ENCODE results near the gene SZT2.
A peak's percentile ranks its signal among the peaks of the same experiment; 100 is the strongest.
"Not testable (repeated sequence)": the region's sequence is repeated elsewhere in the genome, so short reads cannot be mapped to it uniquely, and the experiment has no call there.

Gene SZT2

DNA sequence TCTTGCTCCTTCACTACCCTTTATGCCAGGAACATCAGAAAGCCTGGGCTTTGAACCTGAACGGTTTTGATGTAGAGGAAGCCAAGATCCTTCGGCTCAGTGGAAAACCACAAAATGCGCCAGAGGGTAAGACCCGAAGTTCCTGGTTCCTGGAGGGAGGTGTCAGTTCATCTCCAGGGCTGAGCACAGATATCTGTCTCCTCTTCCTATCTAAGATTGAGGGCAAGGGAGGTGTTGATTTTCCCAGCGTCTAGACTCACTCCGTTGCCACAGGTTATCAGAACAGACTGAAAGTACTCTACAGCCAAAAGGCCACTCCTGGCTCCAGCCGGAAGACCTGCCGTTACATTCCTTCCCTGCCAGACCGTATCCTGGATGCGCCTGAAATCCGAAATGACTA is 30.0 kb upstream of the SZT2 start:
- DNase-seq (ENCODE audit: low read depth), result no peak
- peak overlapping the region; percentile 63 for H3K4me3 ChIP-seq (ENCODE audit: low read depth, low read length)

DNA sequence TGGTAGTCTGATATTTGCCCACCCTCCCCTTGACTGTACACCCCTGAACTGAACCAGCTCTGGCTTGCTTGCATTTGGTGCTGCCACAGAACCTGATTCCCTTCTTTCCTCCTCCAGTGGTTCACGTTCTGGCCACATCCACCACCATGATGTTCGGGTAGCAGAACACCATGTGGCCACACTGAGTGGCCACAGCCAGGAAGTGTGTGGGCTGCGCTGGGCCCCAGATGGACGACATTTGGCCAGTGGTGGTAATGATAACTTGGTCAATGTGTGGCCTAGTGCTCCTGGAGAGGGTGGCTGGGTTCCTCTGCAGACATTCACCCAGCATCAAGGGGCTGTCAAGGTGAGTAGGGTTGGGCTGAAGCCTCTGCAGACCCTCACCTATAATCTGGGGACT is 29.1 kb upstream of the SZT2 start:
- no peak for DNase-seq (ENCODE audit: low read depth)
- H3K4me3 ChIP-seq (ENCODE audit: low read depth, low read length), result no peak overlapping the region

DNA sequence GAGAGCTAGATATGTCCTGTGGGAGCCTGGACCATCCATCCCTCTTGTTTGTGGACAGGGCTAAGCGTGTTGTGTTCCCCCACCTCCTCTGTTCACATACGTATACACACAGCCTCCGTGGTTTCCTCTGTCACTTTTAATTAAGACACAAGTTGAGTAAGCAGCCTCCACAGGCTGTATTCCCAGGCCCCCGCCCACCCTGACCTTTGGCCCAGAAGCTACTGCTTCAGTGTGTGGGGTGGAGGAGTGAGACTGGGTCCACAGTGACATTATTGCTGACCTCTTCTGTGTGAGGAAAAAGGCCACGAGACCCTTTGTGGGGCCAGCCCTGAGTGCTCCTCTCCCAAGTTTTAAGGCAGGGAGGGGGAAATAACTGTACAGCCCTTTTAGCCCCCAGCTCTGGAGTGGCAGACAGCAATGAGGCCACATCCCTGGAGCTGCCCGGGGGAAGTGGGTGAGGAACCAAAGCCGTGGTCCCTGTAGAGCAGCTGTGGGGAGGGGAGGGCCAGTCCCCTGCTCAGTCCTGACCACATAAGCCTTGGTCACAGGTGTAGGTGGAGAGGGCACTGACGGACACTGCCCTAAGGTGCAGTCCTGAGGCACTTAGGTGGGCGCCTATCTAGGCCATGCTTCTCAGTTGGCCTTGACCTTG is 26.3 kb upstream of the SZT2 start:
- DNase-seq (ENCODE audit: low read depth), result no peak
- no peak overlapping the region for H3K4me3 ChIP-seq (ENCODE audit: low read depth, low read length)

DNA sequence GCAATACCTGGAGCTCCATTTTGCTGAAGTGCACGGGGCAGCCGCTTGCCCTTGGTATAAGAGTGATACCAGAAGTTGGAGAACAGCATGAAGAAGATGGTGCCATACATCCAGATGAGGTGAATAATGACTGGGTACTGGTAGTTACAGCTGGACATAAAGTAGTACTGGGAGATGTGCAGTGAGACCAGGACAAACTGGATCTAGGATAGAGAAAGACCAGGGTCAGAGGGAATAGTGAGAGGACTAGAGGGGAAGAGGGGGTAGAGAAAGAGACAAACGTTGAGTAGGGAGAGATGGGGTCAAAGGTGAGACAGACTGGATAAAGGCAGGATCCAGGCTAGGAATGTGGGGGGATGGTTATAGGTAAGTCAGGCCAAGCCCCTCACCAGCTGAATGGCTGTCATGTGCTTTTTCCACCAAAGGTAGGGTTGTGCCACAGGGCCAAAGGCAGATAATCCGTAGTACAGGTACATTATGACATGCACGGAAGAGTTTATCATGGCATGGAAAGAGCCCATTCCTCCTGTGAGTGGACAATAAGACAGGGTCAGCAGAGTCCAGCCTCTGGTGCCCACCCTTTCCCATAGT is 25.7 kb upstream of the SZT2 start:
- H3K4me3 ChIP-seq (ENCODE audit: low read depth, low read length), result no peak overlapping the region
- DNase-seq (ENCODE audit: low read depth), result no peak

DNA sequence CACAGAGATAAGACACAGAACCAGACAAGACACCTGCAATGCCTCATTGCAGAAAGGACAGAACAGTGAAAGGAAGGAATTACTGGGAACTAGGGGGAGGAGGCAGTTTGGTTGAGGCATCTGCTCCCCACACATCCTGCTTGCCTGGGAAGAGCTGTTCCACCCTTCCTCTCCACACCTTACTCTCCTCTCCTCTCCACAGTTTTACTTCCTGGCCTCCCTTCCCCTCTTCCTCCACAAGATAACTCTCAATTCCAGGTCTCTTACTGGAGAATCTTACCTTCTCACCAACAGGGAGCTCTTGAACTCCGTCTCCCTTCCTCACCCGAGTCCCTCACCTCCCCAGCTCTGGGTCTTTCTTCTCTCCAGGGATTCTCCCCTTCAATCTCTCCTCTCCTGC is 24.0 kb upstream of the SZT2 start:
- DNase-seq (ENCODE audit: low read depth), result no peak
- no peak overlapping the region for H3K4me3 ChIP-seq (ENCODE audit: low read depth, low read length)

DNA sequence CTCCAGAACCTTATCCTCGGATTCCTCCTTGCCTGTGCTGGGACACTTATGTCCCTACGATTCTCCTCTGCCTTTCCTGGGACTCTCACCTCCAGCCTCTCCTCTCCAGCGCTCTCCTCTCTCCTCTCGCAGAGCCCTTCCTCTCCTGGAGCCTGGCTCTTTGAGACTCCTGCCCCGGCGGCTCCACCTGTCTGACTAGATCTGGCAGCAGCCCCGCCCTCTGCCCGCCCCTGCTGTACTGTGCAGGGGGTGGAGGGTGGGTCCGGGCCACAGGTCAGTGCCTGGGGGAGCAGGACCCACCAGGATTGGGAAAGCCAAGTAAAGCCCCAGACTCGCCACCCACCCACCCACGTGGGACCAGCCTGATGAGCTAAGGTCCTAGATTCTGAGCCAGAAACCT is 23.5 kb upstream of the SZT2 start:
- peak overlapping the region; percentile 84 for H3K4me3 ChIP-seq (ENCODE audit: low read depth, low read length)
- no peak for DNase-seq (ENCODE audit: low read depth)

DNA sequence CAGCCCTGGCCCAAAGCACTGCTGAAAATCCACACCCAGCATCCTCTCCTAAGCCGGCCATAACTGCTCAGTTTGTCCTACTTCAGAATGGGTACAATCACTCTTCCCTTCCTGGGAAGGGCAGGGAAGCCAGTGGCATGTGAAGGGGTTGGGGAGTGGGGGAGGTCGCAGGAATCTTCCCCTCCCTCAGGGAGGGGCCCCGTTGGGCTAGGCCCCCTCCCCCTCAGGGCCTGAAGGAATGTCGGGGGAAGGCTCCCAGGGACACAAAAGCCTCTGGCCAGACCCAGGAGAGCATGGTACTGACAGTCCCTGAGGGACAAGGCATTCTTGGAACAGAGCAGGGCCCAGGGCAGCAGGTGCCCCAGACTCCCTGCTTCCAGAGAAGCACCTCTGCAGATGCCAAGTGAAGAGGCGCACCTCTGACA is 23.1 kb upstream of the SZT2 start:
- H3K4me3 ChIP-seq (ENCODE audit: low read depth, low read length), result peak overlapping the region; percentile 84
- DNase-seq (ENCODE audit: low read depth), result no peak

DNA sequence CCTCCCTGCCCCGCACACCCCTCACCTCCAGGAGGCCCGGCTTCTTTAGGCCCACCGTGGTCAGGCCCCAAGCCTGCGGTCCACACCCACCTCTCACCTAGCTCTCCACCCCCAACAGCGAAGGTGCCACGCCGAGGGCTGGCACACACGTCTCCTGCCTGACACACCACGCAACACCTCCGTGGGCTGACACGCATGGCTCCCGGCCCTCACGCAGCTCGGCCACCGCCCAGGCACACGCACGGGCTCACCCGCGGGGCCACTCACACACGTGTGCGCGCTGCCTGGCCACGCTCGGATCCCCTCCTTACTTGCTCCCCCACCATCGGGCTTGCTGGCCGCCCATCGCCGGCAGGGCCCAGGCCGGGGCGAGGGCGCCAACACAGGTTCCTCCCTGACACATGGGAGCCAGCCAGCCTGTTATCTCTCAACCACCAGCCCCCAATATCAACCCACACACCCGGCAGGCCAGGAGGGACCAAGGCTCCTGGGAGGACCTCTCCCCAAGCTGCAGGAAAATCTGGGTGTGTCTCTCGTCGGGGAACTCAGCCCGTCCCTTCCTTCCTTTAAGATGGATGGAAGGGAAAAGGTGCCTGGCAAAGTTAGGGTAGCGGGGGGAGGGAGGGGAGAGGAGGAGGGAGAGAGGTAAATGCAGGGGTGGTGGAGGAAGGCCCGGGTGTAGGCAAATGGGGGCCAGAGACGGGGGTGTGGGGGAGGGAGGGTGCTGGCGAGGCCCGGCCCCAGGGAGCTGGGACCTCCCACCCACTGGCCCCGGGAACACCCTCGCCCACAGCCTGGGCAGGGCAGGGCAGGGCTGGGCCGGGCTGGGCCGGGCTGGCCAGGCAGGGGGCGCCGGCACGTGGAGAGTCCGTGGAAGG is 22.4 kb upstream of the SZT2 start:
- peak overlapping the region; percentile 84 for H3K4me3 ChIP-seq (ENCODE audit: low read depth, low read length)
- DNase-seq (ENCODE audit: low read depth), result no peak

DNA sequence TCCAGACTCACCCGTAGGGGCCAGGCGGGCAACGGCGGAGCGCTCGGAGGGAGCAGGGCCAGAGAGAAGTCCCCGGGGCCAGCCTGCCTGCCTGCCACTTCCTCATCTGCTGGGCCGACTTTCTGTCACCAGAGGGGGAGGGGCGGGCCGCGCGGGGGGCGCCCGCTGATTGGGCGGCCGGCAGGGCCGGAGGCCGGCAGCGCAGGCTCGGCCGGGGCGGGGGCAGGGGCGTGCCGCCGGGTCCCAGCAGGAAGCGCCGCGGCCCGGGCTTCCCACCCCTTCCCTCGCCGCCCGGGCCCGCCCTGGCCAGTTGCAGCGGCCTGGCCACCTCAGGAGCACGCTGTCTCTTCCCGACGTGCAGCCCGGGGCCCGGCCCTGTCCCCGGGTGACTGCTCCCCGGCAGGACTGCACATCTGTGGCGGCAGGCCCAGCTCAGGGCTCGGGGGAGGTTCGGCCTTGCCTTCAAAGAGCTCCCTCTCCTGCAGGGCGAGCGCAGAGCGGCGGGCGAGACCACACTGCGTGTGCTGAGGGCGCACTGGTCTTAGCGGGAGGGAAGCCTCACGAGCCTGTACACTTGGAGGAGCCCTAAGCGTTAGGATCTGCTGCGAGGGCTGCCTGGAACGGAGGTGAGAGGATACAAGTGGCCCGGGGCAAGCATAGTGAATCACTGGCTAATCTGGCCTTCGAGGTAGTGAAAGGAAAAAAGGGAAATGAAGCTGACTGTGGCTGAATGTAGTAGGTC is 21.6 kb upstream of the SZT2 start, which contains the start of gene ELOVL1:
Gene ELOVL1, minus strand, starts transcription at position 108 of the 742 bp plus-strand sequence. CDS start 2,402 bp downstream, outside the sequence.
- H3K4me3 ChIP-seq (ENCODE audit: low read depth, low read length), result peak within 1 kb of the TSS; percentile 84
- DNase-seq (ENCODE audit: low read depth), result peak; percentile 54

DNA sequence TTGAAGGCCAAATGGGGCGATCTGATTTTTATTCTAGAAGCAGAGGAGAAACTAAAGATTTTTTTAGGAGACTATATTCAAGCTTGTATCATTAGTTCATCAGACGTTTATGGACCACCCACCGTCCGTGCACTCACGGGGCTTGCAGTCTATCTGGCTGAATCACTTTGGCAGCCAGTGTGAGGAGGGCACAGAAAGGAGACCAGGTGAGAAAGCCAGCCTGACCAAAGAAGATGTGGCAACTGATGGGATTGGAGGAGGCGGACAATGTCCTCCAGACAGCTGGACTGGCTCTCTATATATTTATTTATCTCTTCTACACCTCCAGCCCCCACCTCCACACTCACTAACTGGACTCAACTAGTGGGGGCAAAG is 21.1 kb upstream of the SZT2 start:
- peak overlapping the region; percentile 84 for H3K4me3 ChIP-seq (ENCODE audit: low read depth, low read length)
- no peak for DNase-seq (ENCODE audit: low read depth)

DNA sequence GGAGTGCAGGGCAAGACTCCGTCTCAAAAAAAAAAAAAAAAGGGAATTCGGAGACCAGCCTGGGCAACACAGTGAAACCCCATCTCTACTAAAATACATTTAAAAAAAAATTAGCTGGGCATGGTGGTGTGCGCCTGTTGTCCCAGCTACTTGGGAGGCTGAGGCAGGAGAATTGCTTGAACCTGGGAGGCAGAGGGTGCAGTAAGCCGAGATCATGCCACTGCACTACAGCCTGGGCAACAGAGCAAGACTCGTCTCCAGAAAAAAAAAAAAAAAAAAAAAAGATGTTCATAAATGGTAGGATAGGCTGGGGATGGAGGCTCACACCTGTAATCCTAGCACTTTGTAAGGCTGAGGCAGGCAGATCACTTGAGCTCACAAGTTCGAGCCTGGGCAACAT is 19.9 kb upstream of the SZT2 start:
- not testable (repeated sequence) for H3K4me3 ChIP-seq (ENCODE audit: low read depth, low read length); DNase-seq (ENCODE audit: low read depth)

DNA sequence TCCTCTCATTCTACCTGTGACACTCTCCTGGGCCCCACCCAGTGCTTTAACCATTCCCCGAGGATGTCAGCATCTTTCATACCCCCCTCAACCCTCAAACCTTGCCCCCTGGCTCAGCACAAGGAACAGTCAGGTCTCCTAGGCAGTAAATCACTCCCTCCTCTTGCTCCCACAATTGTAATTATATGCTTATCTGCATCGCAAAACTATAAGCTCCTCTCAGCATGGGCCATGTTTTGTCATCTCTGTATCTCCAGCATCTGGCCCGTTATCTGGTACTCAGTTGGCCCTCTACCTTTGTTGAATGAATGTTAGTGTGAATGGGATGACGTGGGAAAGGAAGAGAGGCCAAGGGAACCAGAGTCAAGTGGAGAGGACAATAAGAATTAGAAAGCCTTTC is 19.1 kb upstream of the SZT2 start:
- H3K4me3 ChIP-seq (ENCODE audit: low read depth, low read length), result no peak overlapping the region
- no peak for DNase-seq (ENCODE audit: low read depth)

DNA sequence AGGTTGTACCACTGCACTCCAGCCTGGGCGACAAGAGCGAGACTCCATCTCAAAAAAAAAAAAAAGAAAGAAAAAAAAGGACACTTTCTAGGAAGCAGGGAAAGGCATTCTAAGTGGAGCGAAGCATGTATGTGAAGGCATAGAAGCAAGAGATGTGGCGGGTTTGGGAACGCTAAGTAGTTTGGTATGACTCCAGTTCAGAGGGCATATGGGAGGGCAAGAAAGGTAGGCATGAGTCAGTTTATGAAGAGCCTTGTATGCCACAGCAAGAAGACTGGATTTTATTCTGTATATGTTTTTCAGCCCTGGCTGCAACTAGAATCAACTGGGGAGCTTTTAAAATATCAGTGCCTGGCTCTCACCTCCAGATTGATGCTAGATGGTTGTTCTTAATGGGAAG is 17.5 kb upstream of the SZT2 start:
- DNase-seq (ENCODE audit: low read depth), result no peak
- H3K4me3 ChIP-seq (ENCODE audit: low read depth, low read length), result no peak overlapping the region

DNA sequence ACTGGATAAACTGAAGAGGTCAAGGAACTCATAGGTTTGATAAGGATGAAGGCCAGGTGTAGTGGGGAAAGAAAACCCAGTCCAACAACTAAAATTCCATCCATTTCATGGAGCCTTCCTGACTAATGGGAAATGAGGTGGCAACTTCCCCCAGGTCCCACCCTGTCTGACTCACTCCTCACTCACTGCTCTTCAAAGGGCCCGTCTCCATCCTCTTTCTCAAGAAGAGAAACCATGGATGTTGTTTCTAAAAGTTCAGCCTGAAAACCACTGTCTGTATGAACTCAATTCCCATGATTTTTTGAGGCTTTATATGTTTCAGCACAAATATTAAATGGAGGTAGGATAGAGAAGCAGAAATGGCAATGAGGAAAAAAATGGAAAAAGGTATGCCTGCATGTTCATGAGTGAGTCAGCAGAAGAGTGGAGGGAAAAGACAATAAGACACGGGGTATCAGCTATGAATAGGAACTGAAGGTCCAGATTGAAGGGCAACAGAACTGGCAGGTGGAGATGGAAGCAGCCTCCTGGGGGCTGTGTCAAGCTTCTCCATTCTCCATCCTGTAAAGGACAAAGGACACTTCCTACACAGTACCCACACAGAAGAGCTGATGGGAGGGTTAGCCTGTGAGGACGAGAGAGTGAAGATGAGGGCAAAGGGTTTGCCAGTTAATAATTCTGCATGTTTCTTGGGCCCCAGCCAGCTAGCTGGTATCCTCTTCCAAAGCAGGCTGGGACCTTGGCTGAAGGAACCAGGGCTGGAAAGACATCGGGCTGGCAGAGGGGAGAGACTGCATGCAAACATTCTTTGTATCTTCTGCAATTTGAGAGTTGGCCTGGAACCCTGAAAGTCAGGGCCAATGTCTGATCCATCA is 16.4 kb upstream of the SZT2 start:
- no peak overlapping the region for H3K4me3 ChIP-seq (ENCODE audit: low read depth, low read length)
- DNase-seq (ENCODE audit: low read depth), result peak; percentile 61

DNA sequence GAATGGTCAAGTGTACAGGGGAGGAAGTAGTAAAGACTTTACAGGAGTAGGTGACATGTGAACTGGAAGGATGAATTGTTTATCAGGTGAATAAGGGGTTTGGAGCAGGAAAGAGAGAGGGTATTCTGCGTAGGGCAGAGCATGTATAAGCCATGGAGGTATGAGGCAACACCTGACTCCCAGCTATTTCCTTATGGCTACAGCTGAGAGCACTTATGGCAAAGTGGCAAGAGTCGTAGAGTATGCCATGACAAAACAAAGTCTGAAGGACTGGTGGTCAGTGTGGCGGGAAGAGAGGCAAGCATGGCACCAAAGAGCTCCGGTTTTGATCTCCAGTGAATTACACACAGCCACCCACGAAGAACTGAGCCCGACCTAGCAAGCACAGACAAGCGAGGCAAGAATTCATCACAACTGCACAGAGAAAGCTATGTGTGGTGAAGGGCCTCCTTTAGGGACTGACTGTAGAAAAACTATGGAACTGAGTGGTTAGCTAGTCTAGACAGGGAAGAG is 12.9 kb upstream of the SZT2 start:
- DNase-seq (ENCODE audit: low read depth), result no peak
- no peak overlapping the region for H3K4me3 ChIP-seq (ENCODE audit: low read depth, low read length)

DNA sequence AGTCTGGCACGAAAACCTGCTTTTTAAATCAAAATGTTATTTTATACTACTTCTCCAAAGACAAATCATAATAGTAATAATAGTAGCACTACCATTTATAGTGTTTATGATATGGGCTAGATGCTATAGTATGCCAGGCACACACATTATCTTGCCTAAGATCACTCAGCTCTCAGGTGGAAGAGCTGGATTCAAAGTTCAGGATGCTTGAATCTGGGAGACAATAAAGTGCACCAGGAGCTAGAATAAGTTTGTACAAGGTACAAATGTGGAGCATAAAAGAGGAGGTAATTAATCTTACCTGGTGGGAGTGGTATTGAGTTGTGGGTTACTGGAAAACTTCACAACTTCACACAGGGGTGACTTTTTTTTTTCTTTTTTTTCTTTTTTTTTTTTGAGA is 11.9 kb upstream of the SZT2 start:
- H3K4me3 ChIP-seq (ENCODE audit: low read depth, low read length), result no peak overlapping the region
- DNase-seq (ENCODE audit: low read depth), result no peak

DNA sequence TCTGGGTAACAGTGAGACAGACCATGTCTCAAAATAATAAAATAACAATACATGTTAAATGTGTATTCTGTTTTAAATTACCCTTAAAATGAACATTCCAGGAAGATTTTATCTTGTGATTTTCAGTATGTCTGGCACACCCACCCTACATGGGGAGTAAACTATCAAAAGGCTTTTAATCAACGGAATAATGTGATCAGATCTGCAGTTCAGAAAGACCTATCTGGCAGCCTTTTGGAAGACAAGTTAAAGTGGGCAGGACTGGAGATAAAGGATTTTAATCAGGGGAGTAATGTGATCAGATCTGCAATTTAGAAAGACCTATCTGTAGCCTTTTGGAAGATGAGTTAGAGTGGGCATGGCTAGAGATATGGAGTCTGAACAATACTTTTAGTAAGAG is 10.2 kb upstream of the SZT2 start:
- DNase-seq (ENCODE audit: low read depth), result no peak
- no peak overlapping the region for H3K4me3 ChIP-seq (ENCODE audit: low read depth, low read length)

DNA sequence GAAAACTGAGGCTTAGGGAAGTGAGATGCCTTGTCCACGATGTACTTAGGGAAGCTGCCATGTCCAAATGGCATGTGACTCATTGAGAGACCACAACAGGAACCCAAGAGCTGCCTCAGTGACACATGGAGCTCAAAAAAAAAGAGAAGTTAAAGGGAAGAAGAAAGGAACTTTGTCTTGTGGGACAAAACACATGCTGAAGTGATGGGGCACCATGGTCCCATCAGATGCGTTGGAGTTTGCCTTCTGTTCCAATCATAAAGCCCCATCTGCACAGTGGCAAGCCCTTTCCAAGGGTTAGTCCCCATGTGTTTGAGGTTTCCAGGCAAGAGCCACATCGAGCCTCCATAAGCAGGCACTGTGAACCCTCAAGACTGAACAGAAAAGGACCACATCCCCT is 8.1 kb upstream of the SZT2 start:
- H3K4me3 ChIP-seq (ENCODE audit: low read depth, low read length), result no peak overlapping the region
- DNase-seq (ENCODE audit: low read depth), result no peak

Data from skeletal muscle cell (primary cell).